DND-41 (cell line): ENCODE data around the gene RNF212.

Source experiments
- ATAC-seq: fragments of 200-7000 bp; cut with Tn5 transposase; 3 replicates; pipeline ENCODE4 v1.9.1; 2021; ENCODE audit warnings: low read depth; ENCODE audit not compliant: insufficient read depth
- DNase-seq: peaks from one replicate; pipeline ENCODE4 v3.0.0-alpha.2; 2020
- H2AFZ ChIP-seq: 2 replicates; pipeline ENCODE4 v1.6.0; 2012; ENCODE audit warnings: low read depth, low read length
- H3K27ac ChIP-seq: 2 replicates; pipeline ENCODE4 v1.5.1; 2012; ENCODE audit warnings: low read length, inconsistent platforms
- H3K27me3 ChIP-seq: fragments of 200-600 bp; sonication (generic); 2 replicates; pipeline ENCODE4 v1.6.0; 2012; ENCODE audit warnings: low read length, mild to moderate bottlenecking, inconsistent platforms; ENCODE audit not compliant: insufficient read depth, poor library complexity
- H3K36me3 ChIP-seq: 2 replicates; pipeline ENCODE4 v1.5.1; 2012; ENCODE audit warnings: low read length, inconsistent platforms; ENCODE audit not compliant: insufficient read depth
- H3K4me1 ChIP-seq: 2 replicates; pipeline ENCODE4 v1.5.1; 2012; ENCODE audit warnings: mild to moderate bottlenecking, low read length; ENCODE audit not compliant: insufficient read depth
- H3K4me2 ChIP-seq: 2 replicates; pipeline ENCODE4 v1.6.0; 2012; ENCODE audit warnings: mild to moderate bottlenecking, moderate library complexity, low read length, inconsistent platforms; ENCODE audit not compliant: insufficient read depth
- H3K4me3 ChIP-seq, 2 experiments: fragments of 200-600 bp in 1 of 2; shearing (Covaris generic) in 1 of 2; 2 replicates each; pipeline ENCODE4 v1.5.1; 2012 to 2016; ENCODE audit warnings: inconsistent platforms in 2 of 2, low read length in 2 of 2, mild to moderate bottlenecking in 2 of 2, low read depth in 1 of 2, moderate library complexity in 1 of 2
- H3K79me2 ChIP-seq: 2 replicates; pipeline ENCODE4 v1.6.0; 2012; ENCODE audit warnings: low read length, inconsistent platforms; ENCODE audit not compliant: insufficient read depth
- H3K9ac ChIP-seq: 2 replicates; pipeline ENCODE4 v1.6.0; 2012; ENCODE audit warnings: low read depth, mild to moderate bottlenecking, inconsistent platforms, low read length, moderate library complexity
- H3K9me3 ChIP-seq: 2 replicates; pipeline ENCODE4 v1.5.1; 2012; ENCODE audit warnings: low read length, moderate library complexity, mild to moderate bottlenecking, inconsistent platforms; ENCODE audit not compliant: insufficient read depth, severe bottlenecking
- H4K20me1 ChIP-seq: 2 replicates; pipeline ENCODE4 v1.6.0; 2012; ENCODE audit warnings: low read length; ENCODE audit not compliant: insufficient read depth
- EZH2 ChIP-seq: IDR thresholded peaks from 3 replicates; pipeline ENCODE4 v1.6.1; 2012; ENCODE audit warnings: borderline replicate concordance, low read depth, mild to moderate bottlenecking, moderate library complexity, low read length, inconsistent platforms; ENCODE audit not compliant: severe bottlenecking
- TF ChIP-seq, protein P1 (sequence below): IDR thresholded peaks from 2 replicates; pipeline ENCODE4 v1.5.1; 2012; ENCODE audit warnings: borderline replicate concordance, low read length, moderate library complexity, mild to moderate bottlenecking; ENCODE audit not compliant: poor library complexity, severe bottlenecking; ENCODE audit errors: extremely low read depth

The RNF212 gene

DNA sequence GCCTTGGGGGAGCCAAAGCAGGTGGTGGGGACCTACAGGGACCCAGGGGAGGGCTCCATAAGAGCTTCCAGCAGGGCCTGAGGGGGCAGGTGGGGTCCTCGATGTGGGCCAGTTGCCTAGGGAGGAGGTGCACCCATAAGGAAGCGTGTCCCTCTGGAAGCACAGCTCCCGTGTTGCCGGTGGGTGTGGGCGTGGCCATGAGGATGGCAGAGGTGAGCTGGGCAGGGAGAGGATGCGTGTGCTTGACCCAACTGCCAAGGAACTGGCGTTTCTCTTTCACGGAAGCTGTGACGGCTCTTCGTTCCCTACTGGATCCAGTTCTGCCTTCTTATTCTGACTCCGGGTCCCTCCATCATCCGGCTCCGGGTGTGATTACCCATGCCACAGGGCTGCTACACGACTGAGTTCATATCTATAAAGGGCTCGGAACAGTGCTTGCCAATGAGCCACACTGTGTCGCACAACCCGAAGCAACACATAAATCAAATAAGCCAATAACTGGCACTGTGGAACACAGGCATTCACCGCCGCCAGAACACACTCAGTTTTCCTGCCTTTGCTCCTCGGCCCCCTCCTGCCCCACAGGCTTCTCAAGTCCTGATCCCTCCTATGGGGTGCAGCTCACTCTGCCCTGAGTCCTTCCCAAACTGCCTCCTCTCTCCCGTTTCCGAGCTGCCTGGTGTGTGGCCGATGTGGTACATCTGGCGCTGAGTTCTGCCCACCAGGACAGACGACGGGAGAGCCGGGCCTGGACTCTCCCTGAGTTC lies 35.5 kb downstream of the RNF212 start:
- no peak for DNase-seq
- TF ChIP-seq EZH2, result no peak
- TF ChIP-seq, protein P1, sequence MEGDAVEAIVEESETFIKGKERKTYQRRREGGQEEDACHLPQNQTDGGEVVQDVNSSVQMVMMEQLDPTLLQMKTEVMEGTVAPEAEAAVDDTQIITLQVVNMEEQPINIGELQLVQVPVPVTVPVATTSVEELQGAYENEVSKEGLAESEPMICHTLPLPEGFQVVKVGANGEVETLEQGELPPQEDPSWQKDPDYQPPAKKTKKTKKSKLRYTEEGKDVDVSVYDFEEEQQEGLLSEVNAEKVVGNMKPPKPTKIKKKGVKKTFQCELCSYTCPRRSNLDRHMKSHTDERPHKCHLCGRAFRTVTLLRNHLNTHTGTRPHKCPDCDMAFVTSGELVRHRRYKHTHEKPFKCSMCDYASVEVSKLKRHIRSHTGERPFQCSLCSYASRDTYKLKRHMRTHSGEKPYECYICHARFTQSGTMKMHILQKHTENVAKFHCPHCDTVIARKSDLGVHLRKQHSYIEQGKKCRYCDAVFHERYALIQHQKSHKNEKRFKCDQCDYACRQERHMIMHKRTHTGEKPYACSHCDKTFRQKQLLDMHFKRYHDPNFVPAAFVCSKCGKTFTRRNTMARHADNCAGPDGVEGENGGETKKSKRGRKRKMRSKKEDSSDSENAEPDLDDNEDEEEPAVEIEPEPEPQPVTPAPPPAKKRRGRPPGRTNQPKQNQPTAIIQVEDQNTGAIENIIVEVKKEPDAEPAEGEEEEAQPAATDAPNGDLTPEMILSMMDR, result no peak

DNA sequence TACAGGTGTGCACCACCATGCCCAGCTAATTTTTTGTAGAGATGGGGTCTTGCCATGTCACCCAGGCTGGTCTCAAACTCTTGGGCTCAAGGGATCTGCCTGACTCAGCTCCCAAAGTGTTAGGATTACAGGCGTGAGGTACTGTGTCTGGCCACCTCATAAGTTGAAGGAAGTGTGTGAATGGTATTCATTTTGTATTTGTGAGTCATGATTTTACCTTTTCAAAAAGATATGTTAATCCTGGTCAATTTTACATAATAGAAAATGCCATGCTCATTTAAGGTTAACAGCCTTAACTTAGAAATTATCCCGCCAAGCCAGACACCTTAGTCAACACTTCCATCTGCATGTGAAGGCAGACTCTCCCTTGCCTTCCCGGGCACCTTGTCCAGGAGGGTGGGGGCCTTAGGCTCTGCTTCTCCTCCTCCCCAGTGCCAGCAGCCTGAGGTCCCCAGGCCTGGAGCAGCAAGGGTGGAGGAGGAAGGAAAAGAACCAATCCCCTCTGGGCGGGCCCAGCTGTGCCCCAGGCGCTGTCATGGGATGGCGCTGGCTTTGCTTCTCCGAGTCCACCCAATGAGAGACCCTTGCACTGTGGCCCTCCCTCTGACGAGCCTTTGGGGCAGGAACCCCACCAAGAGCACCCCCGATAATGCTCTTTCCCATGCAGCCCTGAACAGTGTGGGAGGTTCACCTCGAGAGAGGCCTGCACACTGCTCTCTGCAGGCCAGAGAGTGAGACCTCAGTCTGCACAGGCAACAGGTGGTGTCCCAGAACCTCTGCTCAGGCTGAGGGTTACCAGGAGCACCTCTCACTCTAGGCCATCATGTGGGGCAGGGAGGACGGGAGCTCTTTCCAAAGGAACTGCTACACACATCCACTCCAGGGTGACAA lies 37.3 kb downstream of the RNF212 start:
- Histone ChIP-seq H3K27me3 (peaks cover 16% of the 10 kb centered on the region), H3K4me1 (no peaks in the 10 kb centered on the region), H3K4me3 (no peak overlapping the region), H3K9ac (no peak overlapping the region), H4K20me1 (peaks cover 4% of the 10 kb centered on the region; the same call in 1 of the 2 replicates), H3K27ac (no peak overlapping the region), H3K79me2 (no peaks in the 10 kb centered on the region), H2AFZ (no peak overlapping the region), H3K4me2 (no peak overlapping the region), H3K9me3 (no peaks in the 10 kb centered on the region), H3K36me3 (no peaks in the 10 kb centered on the region)
- no peak for TF ChIP-seq EZH2
- TF ChIP-seq, protein P1, result no peak
- DNase-seq, result no peak
- no peak for ATAC-seq

More for the DNA sequence above, 35.5 kb downstream of the RNF212 start:
- Histone ChIP-seq H3K9ac (no peak overlapping the region), H3K27ac (no peak overlapping the region), H3K9me3 (no peaks in the 10 kb centered on the region), H3K36me3 (no peaks in the 10 kb centered on the region), H3K27me3 (peaks cover 13% of the 10 kb centered on the region), H3K79me2 (no peaks in the 10 kb centered on the region), H3K4me3 (no peak overlapping the region), H3K4me1 (no peaks in the 10 kb centered on the region), H3K4me2 (no peak overlapping the region), H4K20me1 (peaks cover 4% of the 10 kb centered on the region; the same call in 1 of the 2 replicates), H2AFZ (no peak overlapping the region)
- ATAC-seq, result no peak

DNA sequence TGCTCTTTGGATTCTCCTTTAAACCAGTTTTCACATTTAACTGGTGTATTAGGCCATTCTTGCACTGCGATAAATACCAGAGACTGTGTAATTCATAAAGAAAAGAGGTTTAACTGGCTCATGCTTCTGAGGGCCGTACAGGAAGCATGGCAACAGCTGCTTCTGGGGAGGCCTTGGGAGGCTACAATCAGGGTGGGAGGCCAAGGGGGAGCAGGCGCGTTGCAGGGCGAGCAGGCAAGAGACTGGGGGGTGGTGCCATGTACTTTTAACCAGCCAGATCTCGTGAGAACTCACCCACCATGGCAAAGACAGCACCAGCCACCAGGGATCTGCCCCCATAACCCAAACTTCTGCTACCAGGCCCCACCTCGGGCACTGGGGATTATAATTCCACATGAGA lies 38.1 kb downstream of the RNF212 start:
- Histone ChIP-seq H3K27me3 (peaks cover 16% of the 10 kb centered on the region), H3K9me3 (no peaks in the 10 kb centered on the region), H2AFZ (no peak overlapping the region), H3K36me3 (no peaks in the 10 kb centered on the region), H4K20me1 (peaks cover 4% of the 10 kb centered on the region; the same call in 1 of the 2 replicates), H3K9ac (no peak overlapping the region), H3K27ac (no peak overlapping the region), H3K4me3 (no peak overlapping the region), H3K4me1 (no peaks in the 10 kb centered on the region), H3K4me2 (no peak overlapping the region), H3K79me2 (no peaks in the 10 kb centered on the region)
- ATAC-seq (no peak), DNase-seq (no peak)
- TF ChIP-seq EZH2, result no peak
- TF ChIP-seq, protein P1, result no peak
